Measurements from ENCODE around the gene BBC3. TPM values are rescaled to one million over a fixed set of nuclear protein-coding genes. Genes with fewer than 3 reads are reported as not detected.

The BBC3 gene, protein sequence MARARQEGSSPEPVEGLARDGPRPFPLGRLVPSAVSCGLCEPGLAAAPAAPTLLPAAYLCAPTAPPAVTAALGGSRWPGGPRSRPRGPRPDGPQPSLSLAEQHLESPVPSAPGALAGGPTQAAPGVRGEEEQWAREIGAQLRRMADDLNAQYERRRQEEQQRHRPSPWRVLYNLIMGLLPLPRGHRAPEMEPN
- 6.7 TPM for total RNA-seq

DNA sequence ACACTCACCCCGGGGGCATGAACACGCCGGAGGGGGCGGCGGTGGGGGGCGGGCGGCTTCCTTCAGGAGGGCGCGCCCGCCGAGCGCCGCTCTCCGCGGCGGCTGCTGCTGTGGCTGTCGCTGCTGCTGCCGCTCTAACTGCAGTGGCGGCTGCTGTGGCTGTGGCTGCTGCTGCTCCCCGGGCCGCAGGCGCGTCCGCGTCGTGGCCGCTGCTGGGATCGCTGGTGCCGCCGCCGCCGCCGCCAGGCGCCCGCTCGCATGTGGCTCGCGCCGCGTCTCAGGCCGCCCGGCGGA lies at the start of gene BBC3:
Gene BBC3, minus strand, starts transcription at position 279 of the 294 bp plus-strand sequence. CDS start 2,768 bp downstream, outside the sequence.

DNA sequence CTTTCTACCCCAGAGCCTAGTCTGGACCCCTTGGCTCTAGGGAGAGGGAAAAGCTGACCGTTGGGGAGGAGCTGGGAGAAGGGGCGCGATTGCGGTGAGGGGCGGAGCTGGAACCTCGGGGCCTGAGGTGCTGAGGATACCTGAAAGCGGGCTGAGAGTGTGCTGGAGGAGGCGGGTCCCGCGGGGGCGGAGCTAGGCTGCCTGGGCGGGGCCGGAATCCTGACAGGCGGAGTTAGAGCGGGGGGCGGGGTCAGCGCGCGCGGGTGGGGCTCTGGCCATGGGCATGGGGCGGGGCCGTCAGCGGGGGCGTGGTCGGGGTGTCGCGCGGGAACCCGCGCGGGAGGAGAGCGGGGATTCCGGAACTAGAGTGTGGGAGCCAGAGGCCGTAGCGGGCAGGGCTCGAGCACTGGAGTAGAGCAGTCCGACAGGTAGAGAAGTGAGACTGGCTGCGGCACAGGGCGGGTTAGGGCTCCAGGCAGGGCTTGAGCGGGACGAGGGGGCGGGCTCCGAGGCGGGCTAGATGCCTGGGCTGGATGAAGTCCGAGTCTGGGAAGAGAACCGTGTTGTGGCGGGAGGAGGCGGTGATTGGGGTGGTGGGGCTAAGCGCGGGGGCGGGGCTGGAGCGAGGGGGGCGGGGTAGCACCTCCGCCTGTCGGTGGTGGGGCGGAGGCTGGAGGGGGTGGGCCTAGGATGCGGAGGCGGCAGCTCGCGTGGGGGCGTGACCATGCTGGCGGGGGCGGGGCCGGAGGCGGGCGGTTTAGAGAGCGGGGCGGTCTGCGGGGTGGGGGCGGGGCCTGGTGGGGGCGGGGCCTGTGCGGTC lies 43.3 kb upstream of the BBC3 start, which contains the start of gene INAFM1:
Gene INAFM1, plus strand, starts transcription at position 815 of the 820 bp plus-strand sequence. CDS start 35 bp downstream, outside the sequence.

DNA sequence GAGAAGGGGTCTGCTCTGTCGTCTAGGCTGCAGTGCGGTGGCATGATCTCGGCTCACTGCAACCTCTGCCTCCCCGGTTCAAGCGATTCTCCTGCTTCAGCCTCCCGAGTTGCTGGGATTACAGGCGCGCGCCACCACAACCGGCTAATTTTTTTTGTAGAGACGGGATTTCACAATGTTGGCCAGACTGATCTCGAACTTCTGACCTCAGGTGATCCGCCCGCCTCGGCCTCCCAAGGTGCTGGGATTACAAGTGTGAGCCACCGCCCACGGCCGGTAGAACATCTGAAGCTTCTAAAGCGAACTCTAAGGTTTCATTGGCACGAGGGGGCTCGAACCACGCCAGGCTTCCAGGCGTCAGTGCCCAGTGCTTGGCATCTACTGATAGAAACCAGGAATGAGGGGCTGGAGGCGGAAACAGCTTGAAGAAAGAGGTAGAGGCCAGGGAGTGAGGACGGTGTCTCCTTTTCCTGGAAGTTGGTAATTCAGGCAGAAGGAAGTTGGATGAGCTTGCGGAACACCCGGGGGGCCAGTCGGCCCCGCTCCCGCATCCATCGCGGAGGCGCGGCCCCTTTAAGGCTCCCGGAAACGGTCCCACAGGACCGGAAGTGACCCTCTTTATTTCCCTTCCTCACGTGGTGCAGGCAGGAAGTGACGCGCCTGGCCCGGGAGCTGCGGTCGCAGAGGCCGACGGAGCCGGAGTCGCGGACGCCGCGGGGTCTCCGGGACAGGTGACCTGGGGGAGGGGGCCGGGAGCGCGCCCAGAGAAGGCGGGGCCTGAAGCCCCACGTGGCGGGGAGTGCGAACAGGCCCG lies 25.1 kb upstream of the BBC3 start, which contains the start of gene CCDC9:
Gene CCDC9, plus strand, starts transcription at position 647 of the 814 bp plus-strand sequence. CDS start 1,876 bp downstream, outside the sequence.

Small RNAs within 50 kb of the gene (small RNA-seq; reads per million reads assigned to genes)
- gene MIR3190: not detected

Other genes starting within 250 kb of the BBC3 start
- gene NPAS1, start 211.4 kb downstream of the BBC3 start, total RNA-seq: 3.5 TPM
- gene TMEM160, start 182.6 kb downstream of the BBC3 start, total RNA-seq: 35.3 TPM
- gene ZC3H4, start 117.4 kb downstream of the BBC3 start, total RNA-seq: 16.6 TPM
- 92.7 TPM for gene SAE1, start 100.4 kb downstream of the BBC3 start, total RNA-seq
- gene CCDC9, start 25.3 kb upstream of the BBC3 start, total RNA-seq: 3.0 TPM
- 4.8 TPM for gene INAFM1, start 43.7 kb upstream of the BBC3 start, total RNA-seq
- gene C5AR1, start 78.7 kb upstream of the BBC3 start, total RNA-seq: 0.46 TPM
- gene C5AR2, start 101.0 kb upstream of the BBC3 start, total RNA-seq: 0.46 TPM
- gene DHX34, start 118.1 kb upstream of the BBC3 start, total RNA-seq: 12.5 TPM
- 76.4 TPM for gene MEIS3, start 188.3 kb upstream of the BBC3 start, total RNA-seq
- 58.8 TPM for gene SLC8A2, start 240.7 kb upstream of the BBC3 start, total RNA-seq

All from diencephalon (tissue), 1 donor.